Measurements from ENCODE around the gene KCNQ5.

The KCNQ5 gene

DNA sequence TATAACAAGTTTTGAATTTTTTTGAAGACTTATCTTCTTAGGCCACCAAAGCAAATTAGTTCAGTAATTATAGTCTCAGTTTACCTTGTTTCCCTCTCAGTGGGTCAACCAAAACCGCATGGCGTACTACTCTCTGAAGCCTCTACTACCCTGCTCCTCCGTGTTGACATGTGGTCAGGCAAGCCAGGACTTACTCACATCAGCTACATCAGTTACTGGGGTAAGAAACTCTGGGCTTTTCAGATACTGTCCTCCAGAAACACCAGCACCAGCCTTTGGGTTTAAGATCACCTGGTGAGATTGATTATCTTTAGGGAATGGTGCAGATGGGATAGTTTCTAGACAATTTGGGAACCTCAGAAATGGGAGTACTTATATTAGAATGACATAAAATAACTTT, 55.1 kb downstream of the KCNQ5 start:
- H3K4me3 ChIP-seq (ENCODE audit: low read length): no peak overlapping the region
- no peak overlapping the region for H3K4me2 ChIP-seq (ENCODE audit: low read length)
- peaks cover 77% of the 10 kb centered on the region for H3K79me2 ChIP-seq (ENCODE audit: control insufficient read depth, low read length)
- H3F3A ChIP-seq (ENCODE audit: control insufficient read depth, insufficient read depth): peaks cover 2% of the 10 kb centered on the region; the same call in 1 of the 2 replicates
- TF ChIP-seq CTCF (IDR thresholded peaks at IDR 0.05; ENCODE audit: low read depth, low read length, poor library complexity, severe bottlenecking) (no peak), EZH2phosphoT487 (IDR thresholded peaks at IDR 0.05; ENCODE audit: borderline replicate concordance, low read length) (no peak)
- no peaks in the 10 kb centered on the region for H3K9me3 ChIP-seq (ENCODE audit: control insufficient read depth, insufficient read depth, low read length)
- no peaks in the 10 kb centered on the region for H3K4me1 ChIP-seq (ENCODE audit: control insufficient read depth, low read length)
- 0 out of 2 replicates have a peak, but pooled peaks cover 3% of the 10 kb centered on the region for H4K20me1 ChIP-seq (ENCODE audit: control insufficient read depth, insufficient read depth, low read depth, low read length)
- H3K27me3 ChIP-seq (ENCODE audit: control insufficient read depth, low read length): no peaks in the 10 kb centered on the region
- no peak overlapping the region for H3K27ac ChIP-seq (ENCODE audit: low read depth, low read length)
- H3K9me2 ChIP-seq (replicated peaks; ENCODE audit: control insufficient read depth, low read length): no peaks in the 10 kb centered on the region
- peaks cover 52% of the 10 kb centered on the region for H3K36me3 ChIP-seq (ENCODE audit: control insufficient read depth, low read length)

DNA sequence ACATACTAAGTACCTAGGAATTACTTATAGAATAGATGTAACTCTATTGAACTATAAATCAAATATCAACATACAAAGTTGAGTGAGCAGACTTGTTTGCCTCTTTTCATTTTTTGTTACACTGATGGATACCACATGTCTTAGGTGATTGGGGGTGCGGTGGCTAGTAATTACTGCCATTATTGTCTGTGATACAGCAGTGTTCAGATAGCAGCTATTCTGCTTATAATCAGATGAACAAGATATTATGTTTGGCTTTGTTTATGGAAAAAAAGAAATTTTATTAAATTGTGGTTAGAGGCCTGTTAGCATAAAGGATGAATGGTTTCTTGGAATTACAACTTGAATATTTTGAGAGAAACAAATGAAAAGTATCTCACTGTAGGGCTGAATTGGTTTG, 55.9 kb downstream of the KCNQ5 start:
- Histone ChIP-seq H3K79me2 (ENCODE audit: control insufficient read depth, low read length) (peaks cover 78% of the 10 kb centered on the region), H3K4me3 (ENCODE audit: low read length) (no peak overlapping the region), H3F3A (ENCODE audit: control insufficient read depth, insufficient read depth) (peaks cover 2% of the 10 kb centered on the region; the same call in 1 of the 2 replicates), H3K9me2 (replicated peaks; ENCODE audit: control insufficient read depth, low read length) (no peaks in the 10 kb centered on the region), H4K20me1 (ENCODE audit: control insufficient read depth, insufficient read depth, low read depth, low read length) (0 out of 2 replicates have a peak, but pooled peaks cover 3% of the 10 kb centered on the region), H3K4me2 (ENCODE audit: low read length) (no peak overlapping the region), H3K9me3 (ENCODE audit: control insufficient read depth, insufficient read depth, low read length) (no peaks in the 10 kb centered on the region), H3K27me3 (ENCODE audit: control insufficient read depth, low read length) (no peaks in the 10 kb centered on the region), H3K27ac (ENCODE audit: low read depth, low read length) (no peak overlapping the region), H3K36me3 (ENCODE audit: control insufficient read depth, low read length) (peaks cover 56% of the 10 kb centered on the region), H3K4me1 (ENCODE audit: control insufficient read depth, low read length) (no peaks in the 10 kb centered on the region)
- no peak for TF ChIP-seq EZH2phosphoT487 (IDR thresholded peaks at IDR 0.05; ENCODE audit: borderline replicate concordance, low read length)
- no peak for TF ChIP-seq CTCF (IDR thresholded peaks at IDR 0.05; ENCODE audit: low read depth, low read length, poor library complexity, severe bottlenecking)

- Histone ChIP-seq H4K20me1 (ENCODE audit: control insufficient read depth, insufficient read depth, low read depth, low read length) (0 out of 2 replicates have a peak, but pooled peaks cover 3% of the 10 kb centered on the region), H3K27me3 (ENCODE audit: control insufficient read depth, low read length) (no peaks in the 10 kb centered on the region), H3F3A (ENCODE audit: control insufficient read depth, insufficient read depth) (peaks cover 2% of the 10 kb centered on the region; the same call in 1 of the 2 replicates), H3K27ac (ENCODE audit: low read depth, low read length) (no peak overlapping the region), H3K4me2 (ENCODE audit: low read length) (no peak overlapping the region), H3K4me1 (ENCODE audit: control insufficient read depth, low read length) (no peaks in the 10 kb centered on the region), H3K9me2 (replicated peaks; ENCODE audit: control insufficient read depth, low read length) (no peaks in the 10 kb centered on the region), H3K36me3 (ENCODE audit: control insufficient read depth, low read length) (peaks cover 40% of the 10 kb centered on the region), H3K79me2 (ENCODE audit: control insufficient read depth, low read length) (peaks cover 65% of the 10 kb centered on the region), H3K4me3 (ENCODE audit: low read length) (no peak overlapping the region), H3K9me3 (ENCODE audit: control insufficient read depth, insufficient read depth, low read length) (no peaks in the 10 kb centered on the region)
- TF ChIP-seq EZH2phosphoT487 (IDR thresholded peaks at IDR 0.05; ENCODE audit: borderline replicate concordance, low read length) (no peak), CTCF (IDR thresholded peaks at IDR 0.05; ENCODE audit: low read depth, low read length, poor library complexity, severe bottlenecking) (no peak)
Measured at GRCh38 chr6:72683797-72684196, 61.9 kb downstream of the KCNQ5 start.

Data from DOHH2 (cell line).